Upper lobe of left lung (tissue), 6 donors: ENCODE results near the gene GLCE. TPM values are rescaled to one million over a fixed set of nuclear protein-coding genes. Genes with fewer than 3 reads are reported as not detected.
A peak's percentile ranks its signal among the peaks of the same experiment; 100 is the strongest.
"Not testable (repeated sequence)": the region's sequence is repeated elsewhere in the genome, so short reads cannot be mapped to it uniquely, and the experiment has no call there.

Experiments
- ATAC-seq, 2 donors: fragments of 200-7000 bp; cut with Tn5 transposase; one replicate each; pipeline ENCODE4 v1.9.1; 2022; ENCODE audit warnings: mild to moderate bottlenecking in 2 of 2, moderate library complexity in 2 of 2; ENCODE audit not compliant: low FRiP score in 2 of 2
- DNase-seq, 2 donors: peaks; one replicate each; pipeline ENCODE4 v3.0.0-alpha.2; 2019 to 2020
- H3K27ac ChIP-seq, 4 donors: fragments of 200-600 bp; sonication (generic); one replicate each; pipeline ENCODE4 v1.5.1; 2016 to 2019
- H3K27me3 ChIP-seq, 4 donors: fragments of 200-600 bp; sonication (generic); one replicate each; pipeline ENCODE4 v1.5.1; 2017 to 2019
- H3K36me3 ChIP-seq, 4 donors: fragments of 200-600 bp; sonication (generic); one replicate each; pipeline ENCODE4 v1.5.1; 2016 to 2019
- H3K4me1 ChIP-seq, 4 donors: fragments of 200-600 bp; sonication (generic); one replicate each; pipeline ENCODE4 v1.5.1; 2018 to 2019
- H3K4me3 ChIP-seq, 4 donors: fragments of 200-600 bp; sonication (generic); one replicate each; pipeline ENCODE4 v1.5.1; 2017 to 2019; ENCODE audit warnings: mild to moderate bottlenecking in 2 of 4, moderate library complexity in 1 of 4
- H3K9me3 ChIP-seq, 4 donors: fragments of 200-600 bp; sonication (generic); one replicate each; pipeline ENCODE4 v1.5.1; 2018 to 2019
- CTCF ChIP-seq, 6 experiments: fragments of 450-650 bp in 4 of 6; fragments of 200-600 bp in 2 of 6; sonication (generic) in 2 of 6; IDR thresholded peaks; one replicate each; pipeline ENCODE4 v1.5.1; 2016 to 2019; ENCODE audit warnings: antibody characterized with exemption in 6 of 6
- EP300 ChIP-seq, 4 donors: sonication (generic); formaldehyde crosslinking; IDR thresholded peaks; one replicate each; pipeline ENCODE4 v1.5.1; 2017; ENCODE audit warnings: antibody characterized with exemption in 4 of 4, control low read depth in 2 of 4
- POLR2A ChIP-seq, 4 donors: fragments of 450-650 bp; IDR thresholded peaks; one replicate each; pipeline ENCODE4 v1.5.1; 2016 to 2017; ENCODE audit warnings: antibody characterized with exemption in 4 of 4, mild to moderate bottlenecking in 2 of 4
- POLR2AphosphoS5 ChIP-seq, 2 donors: sonication (generic); formaldehyde crosslinking; IDR thresholded peaks; one replicate each; pipeline ENCODE4 v1.5.1; 2017; ENCODE audit warnings: antibody characterized with exemption in 2 of 2
- WGBS, 2 donors: methylation state at CpG; one replicate each; pipeline ENCODE4 v1.1.5; 2017 to 2018; 5-methylcytosine and 5-hydroxymethylcytosine counted together
- total RNA-seq, 6 donors: library from RNA; depleted of rRNA in 4 of 6; stranded (reverse); fragments of >200 nt in 4 of 6; gene quantifications; one replicate each; pipeline versions ENCODE4 v1.1.0 to v1.2.1, GENCODE V29; 2016 to 2021
- donor health status: DM: no; HTN: no; CAD: no; lungs with moderate emphysema.
- donor health status: DM: no; HTN: yes; CAD: no; lungs with severe emphysema.

The GLCE gene
- total RNA-seq, 6 donors from 2014 or later = 12.5 to 24.8 (median 17.2) TPM

- no peak for TF ChIP-seq POLR2A (IDR thresholded peaks at IDR 0.05)
- TF ChIP-seq POLR2AphosphoS5 (IDR thresholded peaks at IDR 0.05) = no peak
- TF ChIP-seq CTCF (IDR thresholded peaks at IDR 0.05) = no peak
- TF ChIP-seq EP300 (IDR thresholded peaks at IDR 0.05) = no peak
- Histone ChIP-seq H3K27me3 (no peaks in the 10 kb centered on the region), H3K4me1 (peaks cover 17 to 32% (median 20%) of the 10 kb centered on the region in 4 donors), H3K36me3 (no peaks in the 10 kb centered on the region), H3K4me3 (no peak overlapping the region), H3K9me3 (no peaks in the 10 kb centered on the region), H3K27ac (no peak overlapping the region)
- DNase-seq (no peak), ATAC-seq (no peak)
- WGBS, 2 donors = 94 to 97% methylated on average over 12 of the region's 12 CpGs
Observed at GRCh38 chr15:69285834-69286233, 125.4 kb downstream of the GLCE start.

GRCh38 chr15:69288011-69288410, 127.6 kb downstream of the GLCE start:
- H3K4me3 ChIP-seq = no peak overlapping the region
- H3K9me3 ChIP-seq = no peaks in the 10 kb centered on the region
- 79 to 89% methylated on average over 7 of the region's 7 CpGs for WGBS, 2 donors
- peak overlapping the region in 3 of 4 donors; percentile 66 to 72 (median 69) for H3K27ac ChIP-seq
- TF ChIP-seq POLR2AphosphoS5 (IDR thresholded peaks at IDR 0.05) (no peak), CTCF (IDR thresholded peaks at IDR 0.05) (no peak), POLR2A (IDR thresholded peaks at IDR 0.05) (no peak), EP300 (IDR thresholded peaks at IDR 0.05) (no peak)
- ATAC-seq (no peak), DNase-seq (no peak)
- H3K36me3 ChIP-seq = no peaks in the 10 kb centered on the region
- no peaks in the 10 kb centered on the region for H3K27me3 ChIP-seq
- peaks cover 27 to 37% (median 28%) of the 10 kb centered on the region in 4 donors for H3K4me1 ChIP-seq

- H3K27ac ChIP-seq = peak overlapping the region; percentile 65 to 72 (median 68)
- 61 to 65% methylated on average over 11 of the region's 11 CpGs for WGBS, 2 donors
Observed at GRCh38 chr15:69288531-69289341, 128.3 kb downstream of the GLCE start.

GRCh38 chr15:69289342-69290146, 129.1 kb downstream of the GLCE start:
- DNase-seq = no peak
- no peak overlapping the region for H3K4me3 ChIP-seq
- H3K9me3 ChIP-seq = no peaks in the 10 kb centered on the region
- no peaks in the 10 kb centered on the region for H3K27me3 ChIP-seq
- no peaks in the 10 kb centered on the region for H3K36me3 ChIP-seq
- peak overlapping the region; percentile 65 to 72 (median 70) for H3K27ac ChIP-seq
- TF ChIP-seq EP300 (IDR thresholded peaks at IDR 0.05) (peak in 2 of 4 donors; percentile 4 to 8), POLR2AphosphoS5 (IDR thresholded peaks at IDR 0.05) (no peak), POLR2A (IDR thresholded peaks at IDR 0.05) (no peak)
- ATAC-seq = peak; percentile 38 to 44
- H3K4me1 ChIP-seq = peaks cover 27 to 37% (median 28%) of the 10 kb centered on the region in 4 donors
- WGBS, 2 donors = 31 to 37% methylated on average over 8 of the region's 8 CpGs

More at GRCh38 chr15:69288531-69289341, 128.3 kb downstream of the GLCE start:
- Histone ChIP-seq H3K36me3 (no peaks in the 10 kb centered on the region), H3K27me3 (no peaks in the 10 kb centered on the region), H3K9me3 (no peaks in the 10 kb centered on the region), H3K4me1 (peaks cover 27 to 37% (median 28%) of the 10 kb centered on the region in 4 donors), H3K4me3 (no peak overlapping the region)
- TF ChIP-seq POLR2AphosphoS5 (IDR thresholded peaks at IDR 0.05) (peak in 1 of 2 donors; percentile 25), EP300 (IDR thresholded peaks at IDR 0.05) (peak in 2 of 4 donors; percentile 35 to 41), POLR2A (IDR thresholded peaks at IDR 0.05) (no peak)
- DNase-seq (peak in 1 of 2 donors; percentile 75), ATAC-seq (peak; percentile 24 to 72)

GRCh38 chr15:69290346-69291164, 130.1 kb downstream of the GLCE start:
- ATAC-seq (peak; percentile 85 to 91), DNase-seq (peak in 1 of 2 donors; percentile 85)
- Histone ChIP-seq H3K4me1 (peaks cover 27 to 37% (median 28%) of the 10 kb centered on the region in 4 donors), H3K4me3 (no peak overlapping the region), H3K27ac (peak overlapping the region; percentile 65 to 72 (median 70)), H3K27me3 (no peaks in the 10 kb centered on the region), H3K9me3 (no peaks in the 10 kb centered on the region), H3K36me3 (no peaks in the 10 kb centered on the region)
- 45 to 66% methylated on average over 4 to 7 of the region's 7 CpGs for WGBS, 2 donors
- TF ChIP-seq POLR2A (IDR thresholded peaks at IDR 0.05) (peak in 1 of 4 donors; percentile 40), EP300 (IDR thresholded peaks at IDR 0.05) (peak in 2 of 4 donors; percentile 11 to 75), CTCF (IDR thresholded peaks at IDR 0.05) (no peak), POLR2AphosphoS5 (IDR thresholded peaks at IDR 0.05) (peak in 1 of 2 donors; percentile 66)

- H3K9me3 ChIP-seq, H3K4me3 ChIP-seq, DNase-seq, H3K36me3 ChIP-seq, ATAC-seq, H3K27me3 ChIP-seq: not testable (repeated sequence)
- Histone ChIP-seq H3K4me1 (peaks cover 27 to 37% (median 28%) of the 10 kb centered on the region in 4 donors), H3K27ac (peak overlapping the region; percentile 65 to 72 (median 70))
- 93 to 94% methylated on average over 10 of the region's 10 CpGs for WGBS, 2 donors
Observed at GRCh38 chr15:69291651-69292050, 131.2 kb downstream of the GLCE start.
